HEK293 (cell line): ENCODE results near the gene DMD.

Experiments used
- CTCF ChIA-PET: fragments of 350-600 bp; formaldehyde crosslinking; extraction: SDS; loops from one replicate; lab custom pipeline; 2021; ENCODE audit warnings: antibody characterized with exemption; lab: Yijun Ruan, JAX
- POLR2A ChIA-PET: fragments of 300-600 bp; formaldehyde crosslinking; extraction: SDS; loops from one replicate; lab custom pipeline; 2020; ENCODE audit warnings: antibody characterized with exemption, inconsistent platforms; lab: Yijun Ruan, JAX
- H3K27ac ChIP-seq: fragments of 200-500 bp; sonication (Bioruptor generic); 2 replicates; pipeline ENCODE4 v1.5.1; 2014; ENCODE audit warnings: low read depth, low read length, control low read depth, inconsistent platforms; ENCODE audit errors: extremely low read depth
- H3K36me3 ChIP-seq, 2 experiments: fragments of 200-500 bp in 1 of 2; sonication (Bioruptor generic) in 1 of 2; 1 replicate in 1 of 2; 2 replicates in 1 of 2; pipeline ENCODE4 v1.5.1; 2014 to 2017; ENCODE audit warnings: inconsistent platforms in 2 of 2, low read length in 2 of 2; ENCODE audit not compliant: control insufficient read depth in 2 of 2, insufficient read depth in 1 of 2
- H3K4me1 ChIP-seq: fragments of 200-500 bp; sonication (Bioruptor generic); 2 replicates; pipeline ENCODE4 v1.5.1; 2014; ENCODE audit warnings: mild to moderate bottlenecking, low read length, inconsistent platforms; ENCODE audit not compliant: control insufficient read depth, insufficient read depth
- H3K4me3 ChIP-seq: 2 replicates; pipeline ENCODE4 v1.5.1; 2011; ENCODE audit warnings: low read depth, mild to moderate bottlenecking, control low read depth, low read length, moderate library complexity
- H3K9me3 ChIP-seq: fragments of 200-500 bp; sonication (Bioruptor generic); 2 replicates; pipeline ENCODE4 v1.5.1; 2014; ENCODE audit warnings: low read depth, low read length, inconsistent platforms; ENCODE audit not compliant: control insufficient read depth, insufficient read depth
- KLF16 ChIP-seq: fragments of 450-650 bp; formaldehyde crosslinking; IDR thresholded peaks from 2 replicates; pipeline ENCODE4 v1.5.1; 2017; ENCODE audit warnings: missing biosample characterization, missing genetic modification characterization
- PRDM6 ChIP-seq: fragments of 450-650 bp; formaldehyde crosslinking; IDR thresholded peaks from 2 replicates; pipeline ENCODE4 v1.5.1; 2017; ENCODE audit warnings: missing biosample characterization, missing genetic modification characterization
- SCRT2 ChIP-seq: fragments of 450-650 bp; formaldehyde crosslinking; IDR thresholded peaks from 2 replicates; pipeline ENCODE4 v1.5.1; 2016; ENCODE audit warnings: missing biosample characterization, missing genetic modification characterization
- YY2 ChIP-seq: fragments of 450-650 bp; formaldehyde crosslinking; IDR thresholded peaks from 2 replicates; pipeline ENCODE4 v1.5.1; 2016; ENCODE audit warnings: missing biosample characterization, missing genetic modification characterization
- ZNF311 ChIP-seq: fragments of 450-650 bp; formaldehyde crosslinking; IDR thresholded peaks from 2 replicates; pipeline ENCODE4 v1.5.1; 2017; ENCODE audit warnings: missing biosample characterization, missing genetic modification characterization, borderline replicate concordance
- ZNF426 ChIP-seq: fragments of 450-650 bp; formaldehyde crosslinking; IDR thresholded peaks from 2 replicates; pipeline ENCODE4 v1.5.1; 2017; ENCODE audit warnings: missing biosample characterization, missing genetic modification characterization, mild to moderate bottlenecking, inconsistent platforms, moderate library complexity
- ZNF521 ChIP-seq: fragments of 450-650 bp; formaldehyde crosslinking; IDR thresholded peaks from 2 replicates; pipeline ENCODE4 v1.5.1; 2017; ENCODE audit warnings: missing biosample characterization, mild to moderate bottlenecking, missing genetic modification characterization
- ZNF555 ChIP-seq: fragments of 450-650 bp; formaldehyde crosslinking; conservative IDR thresholded peaks from 2 replicates; pipeline ENCODE4 v1.5.1; 2017; ENCODE audit warnings: missing biosample characterization, mild to moderate bottlenecking, missing genetic modification characterization, inconsistent platforms
- ZNF621 ChIP-seq: fragments of 450-650 bp; formaldehyde crosslinking; IDR thresholded peaks from 2 replicates; pipeline ENCODE4 v1.5.1; 2017; ENCODE audit warnings: missing biosample characterization, missing genetic modification characterization
- ZNF843 ChIP-seq: fragments of 450-650 bp; formaldehyde crosslinking; IDR thresholded peaks from 2 replicates; pipeline ENCODE4 v1.5.1; 2016; ENCODE audit warnings: missing biosample characterization, missing genetic modification characterization
- ZXDB ChIP-seq: fragments of 450-650 bp; formaldehyde crosslinking; IDR thresholded peaks from 2 replicates; pipeline ENCODE4 v1.5.1; 2016; ENCODE audit warnings: missing biosample characterization, missing genetic modification characterization
- TF ChIP-seq, protein P1 (sequence below): fragments of 450-650 bp; formaldehyde crosslinking; IDR thresholded peaks from 2 replicates; pipeline ENCODE4 v1.5.1; 2016; ENCODE audit warnings: missing biosample characterization, missing genetic modification characterization, low read depth
- TF ChIP-seq, protein P2 (sequence below): fragments of 450-650 bp; formaldehyde crosslinking; IDR thresholded peaks from 2 replicates; pipeline ENCODE4 v1.5.1; 2017; ENCODE audit warnings: missing biosample characterization, missing genetic modification characterization
- TF ChIP-seq, protein P3 (sequence below): fragments of 450-650 bp; formaldehyde crosslinking; IDR thresholded peaks from 2 replicates; pipeline ENCODE4 v1.5.1; 2016; ENCODE audit warnings: missing biosample characterization, missing genetic modification characterization

Gene DMD

DNA sequence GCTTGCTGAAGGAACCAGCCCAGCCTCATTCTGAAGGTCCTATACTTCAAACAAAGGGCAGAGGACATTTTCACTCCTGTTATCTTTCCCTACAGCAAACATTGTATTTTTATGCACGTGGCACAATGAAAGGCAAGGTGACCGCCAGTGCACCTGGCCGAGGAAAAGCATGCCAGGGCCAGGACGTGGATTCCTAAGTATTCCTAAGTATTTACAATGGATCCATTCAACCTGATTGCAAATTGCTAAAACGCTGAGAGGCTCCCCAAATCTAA is 2011.6 kb downstream of the DMD start:
- Histone ChIP-seq H3K4me1 (no peaks in the 10 kb centered on the region), H3K9me3 (no peaks in the 10 kb centered on the region), H3K4me3 (no peak overlapping the region), H3K27ac (no peak overlapping the region), H3K36me3 (peaks cover 14 to 50% of the 10 kb centered on the region in 2 experiments)
- TF ChIP-seq KLF16 (no peak), ZNF621 (tag by site-specific recombination) (no peak), SCRT2 (tag by site-specific recombination) (no peak), ZNF555 (tag by site-specific recombination) (no peak), ZNF311 (tag by site-specific recombination) (no peak), ZNF521 (no peak), YY2 (tag by site-specific recombination) (no peak)
- TF ChIP-seq, protein P1, sequence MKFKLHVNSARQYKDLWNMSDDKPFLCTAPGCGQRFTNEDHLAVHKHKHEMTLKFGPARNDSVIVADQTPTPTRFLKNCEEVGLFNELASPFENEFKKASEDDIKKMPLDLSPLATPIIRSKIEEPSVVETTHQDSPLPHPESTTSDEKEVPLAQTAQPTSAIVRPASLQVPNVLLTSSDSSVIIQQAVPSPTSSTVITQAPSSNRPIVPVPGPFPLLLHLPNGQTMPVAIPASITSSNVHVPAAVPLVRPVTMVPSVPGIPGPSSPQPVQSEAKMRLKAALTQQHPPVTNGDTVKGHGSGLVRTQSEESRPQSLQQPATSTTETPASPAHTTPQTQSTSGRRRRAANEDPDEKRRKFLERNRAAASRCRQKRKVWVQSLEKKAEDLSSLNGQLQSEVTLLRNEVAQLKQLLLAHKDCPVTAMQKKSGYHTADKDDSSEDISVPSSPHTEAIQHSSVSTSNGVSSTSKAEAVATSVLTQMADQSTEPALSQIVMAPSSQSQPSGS = no peak
- POLR2A ChIA-PET = no interaction called here
- CTCF ChIA-PET = no interaction called here

DNA sequence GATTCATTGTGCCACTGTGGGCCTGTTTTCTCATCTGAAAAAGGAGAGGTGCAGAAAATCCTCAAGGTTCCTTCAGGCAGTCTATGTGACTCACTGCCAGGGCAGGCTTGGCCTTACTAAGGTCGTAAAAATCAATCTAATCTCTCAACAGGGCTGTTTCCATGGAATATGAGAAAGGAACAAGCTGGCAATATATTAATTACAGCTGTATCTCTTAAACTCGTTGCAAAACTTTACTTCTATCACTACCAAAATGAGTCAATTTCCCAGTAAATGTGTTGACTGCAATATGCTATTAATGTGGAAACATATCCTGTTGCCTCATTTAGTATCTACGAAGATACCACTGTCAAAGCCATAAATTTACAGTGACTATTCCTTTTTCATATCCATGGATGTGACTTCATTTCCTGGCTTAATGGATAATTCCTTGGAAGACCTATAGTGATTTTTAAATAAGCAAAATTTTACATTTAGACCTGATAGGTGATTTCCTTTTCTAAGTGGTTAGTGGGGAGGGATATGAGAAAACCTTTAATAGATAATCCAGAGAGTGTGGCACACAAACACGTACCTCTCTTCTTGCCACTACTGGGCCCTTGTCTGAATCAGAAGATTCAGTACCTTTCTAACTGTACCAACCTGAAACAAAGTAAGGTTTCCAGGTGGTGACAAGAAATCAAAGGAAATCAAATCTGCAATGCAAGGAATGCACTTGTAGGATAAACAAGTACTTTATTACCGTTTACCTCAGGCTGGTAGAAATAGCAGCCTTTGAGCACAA is 2012.1 kb downstream of the DMD start:
- no peaks in the 10 kb centered on the region for H3K9me3 ChIP-seq
- no peak overlapping the region for H3K4me3 ChIP-seq
- peaks cover 14 to 50% of the 10 kb centered on the region in 2 experiments for H3K36me3 ChIP-seq
- TF ChIP-seq, protein P2, sequence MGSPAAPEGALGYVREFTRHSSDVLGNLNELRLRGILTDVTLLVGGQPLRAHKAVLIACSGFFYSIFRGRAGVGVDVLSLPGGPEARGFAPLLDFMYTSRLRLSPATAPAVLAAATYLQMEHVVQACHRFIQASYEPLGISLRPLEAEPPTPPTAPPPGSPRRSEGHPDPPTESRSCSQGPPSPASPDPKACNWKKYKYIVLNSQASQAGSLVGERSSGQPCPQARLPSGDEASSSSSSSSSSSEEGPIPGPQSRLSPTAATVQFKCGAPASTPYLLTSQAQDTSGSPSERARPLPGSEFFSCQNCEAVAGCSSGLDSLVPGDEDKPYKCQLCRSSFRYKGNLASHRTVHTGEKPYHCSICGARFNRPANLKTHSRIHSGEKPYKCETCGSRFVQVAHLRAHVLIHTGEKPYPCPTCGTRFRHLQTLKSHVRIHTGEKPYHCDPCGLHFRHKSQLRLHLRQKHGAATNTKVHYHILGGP (tag by site-specific recombination) = no peak
- TF ChIP-seq ZNF843 = 0 out of 2 replicates have a peak, but pooled peaks have one; percentile 25
- no peak for TF ChIP-seq ZNF426
- peak; percentile 31; the same call in 1 of the 2 replicates for TF ChIP-seq ZXDB (tag by site-specific recombination)
- 0 out of 2 replicates have a peak, but pooled peaks have one; percentile 8 for TF ChIP-seq PRDM6 (tag by site-specific recombination)
- TF ChIP-seq, protein P3, sequence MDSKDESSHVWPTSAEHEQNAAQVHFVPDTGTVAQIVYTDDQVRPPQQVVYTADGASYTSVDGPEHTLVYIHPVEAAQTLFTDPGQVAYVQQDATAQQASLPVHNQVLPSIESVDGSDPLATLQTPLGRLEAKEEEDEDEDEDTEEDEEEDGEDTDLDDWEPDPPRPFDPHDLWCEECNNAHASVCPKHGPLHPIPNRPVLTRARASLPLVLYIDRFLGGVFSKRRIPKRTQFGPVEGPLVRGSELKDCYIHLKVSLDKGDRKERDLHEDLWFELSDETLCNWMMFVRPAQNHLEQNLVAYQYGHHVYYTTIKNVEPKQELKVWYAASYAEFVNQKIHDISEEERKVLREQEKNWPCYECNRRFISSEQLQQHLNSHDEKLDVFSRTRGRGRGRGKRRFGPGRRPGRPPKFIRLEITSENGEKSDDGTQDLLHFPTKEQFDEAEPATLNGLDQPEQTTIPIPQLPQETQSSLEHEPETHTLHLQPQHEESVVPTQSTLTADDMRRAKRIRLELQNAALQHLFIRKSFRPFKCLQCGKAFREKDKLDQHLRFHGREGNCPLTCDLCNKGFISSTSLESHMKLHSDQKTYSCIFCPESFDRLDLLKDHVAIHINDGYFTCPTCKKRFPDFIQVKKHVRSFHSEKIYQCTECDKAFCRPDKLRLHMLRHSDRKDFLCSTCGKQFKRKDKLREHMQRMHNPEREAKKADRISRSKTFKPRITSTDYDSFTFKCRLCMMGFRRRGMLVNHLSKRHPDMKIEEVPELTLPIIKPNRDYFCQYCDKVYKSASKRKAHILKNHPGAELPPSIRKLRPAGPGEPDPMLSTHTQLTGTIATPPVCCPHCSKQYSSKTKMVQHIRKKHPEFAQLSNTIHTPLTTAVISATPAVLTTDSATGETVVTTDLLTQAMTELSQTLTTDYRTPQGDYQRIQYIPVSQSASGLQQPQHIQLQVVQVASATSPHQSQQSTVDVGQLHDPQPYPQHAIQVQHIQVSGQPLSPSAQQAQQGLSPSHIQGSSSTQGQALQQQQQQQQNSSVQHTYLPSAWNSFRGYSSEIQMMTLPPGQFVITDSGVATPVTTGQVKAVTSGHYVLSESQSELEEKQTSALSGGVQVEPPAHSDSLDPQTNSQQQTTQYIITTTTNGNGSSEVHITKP (tag by site-specific recombination) = 0 out of 2 replicates have a peak, but pooled peaks have one; percentile 9
- no peak overlapping the region for H3K27ac ChIP-seq
- CTCF ChIA-PET = no interaction called here
- no peaks in the 10 kb centered on the region for H3K4me1 ChIP-seq
- POLR2A ChIA-PET = no interaction called here
